Spleen (tissue), 11 donors: Measurements from ENCODE around the gene SNX1. TPM values are rescaled to one million over a fixed set of nuclear protein-coding genes. Genes with fewer than 3 reads are reported as not detected.

ENCODE experiments used
- DNase-seq: peaks from one replicate; pipeline ENCODE4 v3.0.0-alpha.2; 2020
- H3K27ac ChIP-seq, 8 donors: fragments of 200-600 bp; sonication (generic) in 7 of 8; 1 replicate in 4 of 8; 2 replicates in 4 of 8; pipeline versions ENCODE4 v1.5.0 to v1.8.0; 2016 to 2021; ENCODE audit warnings: inconsistent platforms in 4 of 8, mild to moderate bottlenecking in 4 of 8, moderate library complexity in 1 of 8
- H3K27me3 ChIP-seq, 7 donors: fragments of 200-600 bp; sonication (generic) in 6 of 7; replicated peaks in 1 of 7; 1 replicate in 4 of 7; 2 replicates in 3 of 7; pipeline versions ENCODE4 v1.5.0 to v1.8.0; 2016 to 2021; ENCODE audit warnings: inconsistent platforms in 3 of 7, mild to moderate bottlenecking in 1 of 7
- H3K36me3 ChIP-seq, 6 donors: fragments of 200-600 bp; sonication (generic) in 5 of 6; 1 replicate in 4 of 6; 2 replicates in 2 of 6; pipeline versions ENCODE4 v1.5.0 to v1.8.0; 2016 to 2021; ENCODE audit warnings: inconsistent platforms in 2 of 6
- H3K4me1 ChIP-seq, 6 donors: fragments of 200-600 bp; sonication (generic) in 5 of 6; 1 replicate in 3 of 6; 2 replicates in 3 of 6; pipeline versions ENCODE4 v1.5.0 to v1.8.0; 2016 to 2021; ENCODE audit warnings: inconsistent platforms in 3 of 6
- H3K4me3 ChIP-seq, 8 donors: fragments of 200-600 bp; sonication (generic) in 7 of 8; 1 replicate in 4 of 8; 2 replicates in 4 of 8; pipeline versions ENCODE4 v1.5.0 to v1.8.0; 2016 to 2021; ENCODE audit warnings: inconsistent platforms in 4 of 8, mild to moderate bottlenecking in 4 of 8, moderate library complexity in 2 of 8
- H3K9me3 ChIP-seq, 8 donors: fragments of 200-600 bp; sonication (generic) in 7 of 8; 1 replicate in 4 of 8; 2 replicates in 4 of 8; pipeline versions ENCODE4 v1.5.0 to v1.8.0; 2016 to 2021; ENCODE audit warnings: inconsistent platforms in 4 of 8
- POLR2A ChIP-seq, 3 donors: fragments of 450-650 bp; IDR thresholded peaks; one replicate each; pipeline ENCODE4 v1.5.1; 2017; ENCODE audit warnings: antibody characterized with exemption in 3 of 3, mild to moderate bottlenecking in 1 of 3
- POLR2AphosphoS5 ChIP-seq, 3 donors: sonication (generic); formaldehyde crosslinking; IDR thresholded peaks; one replicate each; pipeline ENCODE4 v1.5.1; 2017; ENCODE audit warnings: antibody characterized with exemption in 3 of 3
- WGBS, 5 donors: extraction: QIAGEN DNeasy Blood & Tissue Kit in 3 of 5; methylation state at CpG; one replicate each; pipeline versions ENCODE4 v1.1.5 to v1.1.7; 2013 to 2018; 5-methylcytosine and 5-hydroxymethylcytosine counted together
- intact Hi-C: fragments of 100-400 bp; cut with DNase I; formaldehyde crosslinking; loops from one replicate; pipeline ENCODE4 v1.15.0; 2023; ENCODE audit warnings: low total_unique reads
- polyA plus RNA-seq, 3 donors: library from polyadenylated mRNA; stranded (reverse); fragments of 200-250 nt; gene quantifications; one replicate each; pipeline ENCODE4 v1.2.1, GENCODE V29; 2013
- total RNA-seq, 7 donors: library from RNA; depleted of rRNA in 3 of 7; stranded (reverse); fragments of >200 nt in 3 of 7; fragmentation: NEBNext Ultra II Directional in 4 of 7; extraction: Animal tissue kit (Norgen Biotek cat#: 25700) in 4 of 7; gene quantifications; one replicate each; pipeline versions ENCODE4 v1.1.0 to v1.2.1, GENCODE V29; 2016 to 2021
- TF ChIP-seq, protein P1 (sequence below), 11 experiments: fragments of 200-600 bp in 7 of 11; fragments of 450-650 bp in 4 of 11; sonication (generic) in 4 of 11; IDR thresholded peaks in 8 of 11; conservative IDR thresholded peaks in 3 of 11; 1 replicate in 7 of 11; 2 replicates in 4 of 11; pipeline versions ENCODE4 v1.4.0 to v1.8.0; 2016 to 2021; ENCODE audit warnings: antibody characterized with exemption in 11 of 11, inconsistent platforms in 4 of 11, mild to moderate bottlenecking in 1 of 11
- donor health status: healthy with polysubstance abuse.
- donor health status: DM: no; HTN: no; CAD: no; lungs with moderate emphysema.
- donor health status: DM: no; HTN: no; CAD: no.
- donor health status: Bipolar disorder and iron deficiency.
- donor health status: healthy.
- donor health status: DM: no; HTN: no; CAD: no.
- donor health status: DM: yes; HTN: yes; CAD: no.

Gene SNX1
- total and polyA plus RNA-seq, 10 donors: 45.5 to 161 (median 112) TPM

GRCh38 chr15:64138331-64138941 lies 42.7 kb downstream of the SNX1 start:
- H3K27ac ChIP-seq: no peak overlapping the region
- intact Hi-C loops: no loop called here
- no peak overlapping the region for H3K4me3 ChIP-seq
- H3K27me3 ChIP-seq: no peaks in the 10 kb centered on the region
- peaks cover 3 to 89% (median 73%) of the 10 kb centered on the region in 6 donors for H3K36me3 ChIP-seq
- no peak for DNase-seq
- no peaks in the 10 kb centered on the region for H3K9me3 ChIP-seq
- 85 to 95% (median 93%) methylated on average over 4 of the region's 4 CpGs for WGBS, 5 donors
- TF ChIP-seq, protein P1, sequence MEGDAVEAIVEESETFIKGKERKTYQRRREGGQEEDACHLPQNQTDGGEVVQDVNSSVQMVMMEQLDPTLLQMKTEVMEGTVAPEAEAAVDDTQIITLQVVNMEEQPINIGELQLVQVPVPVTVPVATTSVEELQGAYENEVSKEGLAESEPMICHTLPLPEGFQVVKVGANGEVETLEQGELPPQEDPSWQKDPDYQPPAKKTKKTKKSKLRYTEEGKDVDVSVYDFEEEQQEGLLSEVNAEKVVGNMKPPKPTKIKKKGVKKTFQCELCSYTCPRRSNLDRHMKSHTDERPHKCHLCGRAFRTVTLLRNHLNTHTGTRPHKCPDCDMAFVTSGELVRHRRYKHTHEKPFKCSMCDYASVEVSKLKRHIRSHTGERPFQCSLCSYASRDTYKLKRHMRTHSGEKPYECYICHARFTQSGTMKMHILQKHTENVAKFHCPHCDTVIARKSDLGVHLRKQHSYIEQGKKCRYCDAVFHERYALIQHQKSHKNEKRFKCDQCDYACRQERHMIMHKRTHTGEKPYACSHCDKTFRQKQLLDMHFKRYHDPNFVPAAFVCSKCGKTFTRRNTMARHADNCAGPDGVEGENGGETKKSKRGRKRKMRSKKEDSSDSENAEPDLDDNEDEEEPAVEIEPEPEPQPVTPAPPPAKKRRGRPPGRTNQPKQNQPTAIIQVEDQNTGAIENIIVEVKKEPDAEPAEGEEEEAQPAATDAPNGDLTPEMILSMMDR (IDR thresholded peaks at IDR 0.05 in 8 of 11, conservative IDR thresholded peaks at IDR 0.05 in 3 of 11): no peak
- TF ChIP-seq POLR2AphosphoS5 (IDR thresholded peaks at IDR 0.05) (no peak), POLR2A (IDR thresholded peaks at IDR 0.05) (no peak)
- peaks cover 0 to 30% (median 3%) of the 10 kb centered on the region in 6 donors for H3K4me1 ChIP-seq

DNA sequence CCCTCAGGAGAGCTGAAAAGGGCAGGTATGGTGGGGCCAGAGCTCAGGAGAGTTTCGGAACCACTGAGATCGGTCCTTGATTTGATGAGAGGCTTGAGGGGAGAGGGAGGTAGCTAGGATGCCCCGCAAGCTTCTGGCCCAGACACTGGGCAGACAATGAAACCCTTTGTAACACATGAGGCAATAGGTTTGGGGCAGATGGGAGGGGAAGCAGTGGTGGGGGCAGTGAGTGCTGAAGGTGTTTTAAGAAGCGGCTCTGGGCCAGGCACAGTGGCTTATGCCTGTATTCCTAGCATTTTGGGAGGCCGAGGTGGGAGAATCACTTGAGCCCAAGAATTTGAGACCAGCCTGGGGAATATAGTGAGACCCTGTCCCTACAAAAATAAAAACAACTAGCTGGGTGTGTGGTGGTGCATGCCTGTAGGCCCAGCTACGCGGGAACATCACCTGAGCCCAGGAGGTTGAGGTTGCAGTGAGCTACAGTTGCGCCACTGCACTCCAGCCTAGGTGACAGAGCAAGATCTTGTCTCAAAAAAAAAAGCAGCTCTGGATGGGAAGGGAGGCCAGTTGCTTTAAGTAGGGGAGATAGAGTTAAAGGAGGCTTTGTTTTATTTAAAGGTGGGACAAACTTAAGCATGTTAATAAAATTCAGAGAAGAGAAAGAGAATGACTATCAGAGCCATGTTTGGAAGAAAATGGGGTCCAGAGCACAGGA lies 46.2 kb downstream of the SNX1 start:
- H3K27me3 ChIP-seq: no peaks in the 10 kb centered on the region
- no peak for TF ChIP-seq POLR2AphosphoS5 (IDR thresholded peaks at IDR 0.05)
- TF ChIP-seq POLR2A (IDR thresholded peaks at IDR 0.05): no peak
- TF ChIP-seq, protein P1 (IDR thresholded peaks at IDR 0.05 in 8 of 11, conservative IDR thresholded peaks at IDR 0.05 in 3 of 11): no peak
- H3K4me1 ChIP-seq: peaks cover 0 to 19% (median 4%) of the 10 kb centered on the region in 6 donors
- peaks cover 0 to 87% (median 56%) of the 10 kb centered on the region in 6 donors for H3K36me3 ChIP-seq
- intact Hi-C loops: no loop called here
- H3K4me3 ChIP-seq: no peak overlapping the region
- no peaks in the 10 kb centered on the region for H3K9me3 ChIP-seq
- H3K27ac ChIP-seq: no peak overlapping the region
- DNase-seq: no peak
- WGBS, 5 donors: 96 to 98% (median 96%) methylated on average over 8 of the region's 8 CpGs

GRCh38 chr15:64143276-64143675 lies 47.5 kb downstream of the SNX1 start:
- intact Hi-C loops: no loop called here
- Histone ChIP-seq H3K9me3 (no peaks in the 10 kb centered on the region), H3K27ac (no peak overlapping the region), H3K27me3 (no peaks in the 10 kb centered on the region), H3K4me1 (peaks cover 0 to 12% (median 1%) of the 10 kb centered on the region in 6 donors), H3K4me3 (no peak overlapping the region), H3K36me3 (peaks cover 0 to 77% (median 43%) of the 10 kb centered on the region in 6 donors)
- 86 to 90% (median 89%) methylated on average over 6 of the region's 6 CpGs for WGBS, 5 donors
- TF ChIP-seq POLR2AphosphoS5 (IDR thresholded peaks at IDR 0.05): no peak
- TF ChIP-seq POLR2A (IDR thresholded peaks at IDR 0.05): no peak
- TF ChIP-seq, protein P1 (IDR thresholded peaks at IDR 0.05 in 8 of 11, conservative IDR thresholded peaks at IDR 0.05 in 3 of 11): no peak
- no peak for DNase-seq

- TF ChIP-seq POLR2AphosphoS5 (IDR thresholded peaks at IDR 0.05) (peak in 1 of 3 donors; percentile 20), POLR2A (IDR thresholded peaks at IDR 0.05) (no peak)
- Histone ChIP-seq H3K9me3 (no peaks in the 10 kb centered on the region), H3K36me3 (peaks cover 0 to 70% (median 36%) of the 10 kb centered on the region in 6 donors), H3K27me3 (no peaks in the 10 kb centered on the region), H3K4me1 (peaks cover 0 to 12% (median 1%) of the 10 kb centered on the region in 6 donors), H3K4me3 (no peak overlapping the region), H3K27ac (peak overlapping the region in 5 of 8 donors; percentile 12 to 66 (median 40))
- 67 to 94% (median 76%) methylated on average over 7 to 8 of the region's 8 CpGs for WGBS, 5 donors
- no peak for DNase-seq
- intact Hi-C loops: no loop called here
These were observed 48.4 kb downstream of the SNX1 start for GRCh38 chr15:64144192-64144564.
